Measurements from ENCODE around the gene PPP1CA. TPM values are rescaled to one million over a fixed set of nuclear protein-coding genes. Genes with fewer than 3 reads are reported as not detected.
A peak's percentile ranks its signal among the peaks of the same experiment; 100 is the strongest.

PPP1CA gene
- polyA plus RNA-seq, 3 donors = 209 to 551 (median 461) TPM

GRCh38 chr11:67435727-67436458 lies 34.2 kb upstream of the PPP1CA start:
- Mint-ChIP-seq H3K4me1 (peaks cover 29% of the 10 kb centered on the region), H3K36me3 (peaks cover 46 to 64% of the 10 kb centered on the region in 2 donors), H3K27ac (no peak overlapping the region), H3K27me3 (ENCODE audit: low read depth in 3 of 3) (no peaks in the 10 kb centered on the region), H3K4me3 (peak overlapping the region in 1 of 2 donors; percentile 24), H3K9me3 (no peaks in the 10 kb centered on the region)
- H2AFZ ChIP-seq (ENCODE audit: insufficient read depth, low read depth, low read length, poor library complexity, severe bottlenecking) = no peak overlapping the region
- H3K4me2 ChIP-seq (replicated peaks; ENCODE audit: extremely low read depth, low read length, poor library complexity, severe bottlenecking) = no peak overlapping the region
- peaks cover 14 to 32% of the 10 kb centered on the region in 2 donors for H3K4me1 ChIP-seq (ENCODE audit: control insufficient read depth in 1 of 2, insufficient read depth in 2 of 2, low read length in 2 of 2)
- WGBS (ENCODE audit: insufficient coverage) = 91% methylated on average over 38 of the region's 38 CpGs
- H3K9ac ChIP-seq (ENCODE audit: insufficient read depth, low read length, poor library complexity, severe bottlenecking) = peak overlapping the region; percentile 4
- no peaks in the 10 kb centered on the region for H3K79me2 ChIP-seq (ENCODE audit: insufficient read depth, low read length)
- no peak overlapping the region for H3K27ac ChIP-seq (ENCODE audit: low read depth in 1 of 2, low read length in 2 of 2)
- intact Hi-C loops (cut with micrococcal nuclease) = no loop called here
- no peak for DNase-seq
- TF ChIP-seq CTCF (IDR thresholded peaks at IDR 0.05) = no peak
- H3K9me3 ChIP-seq (replicated peaks in 1 of 2; ENCODE audit: control insufficient read depth in 1 of 2, insufficient read depth in 1 of 2, low read length in 2 of 2) = no peaks in the 10 kb centered on the region
- peaks cover 70% of the 10 kb centered on the region for H4K20me1 ChIP-seq (ENCODE audit: insufficient read depth, low read length)
- H3K36me3 ChIP-seq (replicated peaks in 1 of 2; ENCODE audit: control insufficient read depth in 1 of 2, insufficient read depth in 2 of 2, low read length in 2 of 2) = peaks cover 53 to 85% of the 10 kb centered on the region in 2 donors
- H3K4me3 ChIP-seq (replicated peaks in 1 of 3; ENCODE audit: low read depth in 2 of 3, low read length in 3 of 3) = no peak overlapping the region
- no peaks in the 10 kb centered on the region for H3K27me3 ChIP-seq (ENCODE audit: control insufficient read depth in 2 of 2, insufficient read depth in 2 of 2, low read length in 2 of 2)

DNA sequence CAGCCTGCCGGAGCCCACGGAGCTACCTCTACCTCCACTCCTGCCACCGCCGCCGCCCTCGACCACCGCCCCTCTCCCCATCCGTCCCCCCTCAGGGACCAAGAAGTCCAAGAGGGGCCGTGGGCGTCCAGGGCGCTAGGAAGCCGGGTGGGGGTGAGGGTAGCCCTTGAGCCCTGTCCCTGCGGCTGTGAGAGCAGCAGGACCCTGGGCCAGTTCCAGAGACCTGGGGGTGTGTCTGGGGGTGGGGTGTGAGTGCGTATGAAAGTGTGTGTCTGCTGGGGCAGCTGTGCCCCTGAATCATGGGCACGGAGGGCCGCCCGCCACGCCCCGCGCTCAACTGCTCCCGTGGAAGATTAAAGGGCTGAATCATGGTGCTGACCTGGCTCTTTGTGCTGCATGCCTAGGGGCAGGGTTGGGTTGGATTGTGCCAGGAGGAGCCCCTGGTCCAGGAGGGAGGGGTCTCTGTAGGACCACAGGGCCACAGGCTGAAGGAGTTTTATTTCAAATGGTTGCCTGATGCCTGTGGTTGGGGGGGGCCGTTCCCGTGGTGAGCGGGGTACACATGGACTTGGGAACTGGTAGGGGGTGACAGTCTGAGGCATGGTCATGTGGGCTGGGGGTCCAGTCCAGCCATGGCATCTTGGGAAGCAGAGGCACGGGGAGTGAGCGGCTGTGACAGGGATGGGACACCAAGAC lies 33.5 kb upstream of the PPP1CA start:
- H3K9me3 Mint-ChIP-seq = no peaks in the 10 kb centered on the region
- no peak overlapping the region for H3K4me3 ChIP-seq (replicated peaks in 1 of 3; ENCODE audit: low read depth in 2 of 3, low read length in 3 of 3)
- H3K9ac ChIP-seq (ENCODE audit: insufficient read depth, low read length, poor library complexity, severe bottlenecking) = peak overlapping the region; percentile 4
- H3K36me3 ChIP-seq (replicated peaks in 1 of 2; ENCODE audit: control insufficient read depth in 1 of 2, insufficient read depth in 2 of 2, low read length in 2 of 2) = peaks cover 50 to 84% of the 10 kb centered on the region in 2 donors
- no peaks in the 10 kb centered on the region for H3K9me3 ChIP-seq (replicated peaks in 1 of 2; ENCODE audit: control insufficient read depth in 1 of 2, insufficient read depth in 1 of 2, low read length in 2 of 2)
- no peak overlapping the region for H2AFZ ChIP-seq (ENCODE audit: insufficient read depth, low read depth, low read length, poor library complexity, severe bottlenecking)
- peaks cover 50 to 66% of the 10 kb centered on the region in 2 donors for H3K36me3 Mint-ChIP-seq
- no peaks in the 10 kb centered on the region for H3K27me3 ChIP-seq (ENCODE audit: control insufficient read depth in 2 of 2, insufficient read depth in 2 of 2, low read length in 2 of 2)
- no peak overlapping the region for H3K27ac ChIP-seq (ENCODE audit: low read depth in 1 of 2, low read length in 2 of 2)
- H3K27ac Mint-ChIP-seq = peak overlapping the region in 1 of 7 donors; percentile 77
- peaks cover 22% of the 10 kb centered on the region for H3K4me1 Mint-ChIP-seq
- no peak for TF ChIP-seq CTCF (IDR thresholded peaks at IDR 0.05)
- peaks cover 14 to 25% of the 10 kb centered on the region in 2 donors for H3K4me1 ChIP-seq (ENCODE audit: control insufficient read depth in 1 of 2, insufficient read depth in 2 of 2, low read length in 2 of 2)
- no peaks in the 10 kb centered on the region for H3K79me2 ChIP-seq (ENCODE audit: insufficient read depth, low read length)
- DNase-seq = no peak
- H3K4me3 Mint-ChIP-seq = peak overlapping the region in 1 of 2 donors; percentile 47
- H3K4me2 ChIP-seq (replicated peaks; ENCODE audit: extremely low read depth, low read length, poor library complexity, severe bottlenecking) = no peak overlapping the region
- 73% methylated on average over 15 of the region's 26 CpGs for WGBS (ENCODE audit: insufficient coverage)
- intact Hi-C loops (cut with micrococcal nuclease) = no loop called here
- H4K20me1 ChIP-seq (ENCODE audit: insufficient read depth, low read length) = peaks cover 63% of the 10 kb centered on the region
- no peaks in the 10 kb centered on the region for H3K27me3 Mint-ChIP-seq (ENCODE audit: low read depth in 3 of 3)

All from CD14-positive monocyte (primary cell).